PC-9 (cell line): ENCODE measurements around the gene GIPC3.

Experiments used
- EZH2 ChIP-seq: fragments of 200-600 bp; sonication (generic); IDR thresholded peaks from 2 replicates; pipeline ENCODE4 v1.8.0; 2017; ENCODE audit warnings: antibody characterized with exemption, low read depth
- TF ChIP-seq, protein P1 (sequence below): fragments of 200-600 bp; sonication (generic); conservative IDR thresholded peaks from 2 replicates; pipeline ENCODE4 v1.6.1; 2017; ENCODE audit warnings: mixed run types, antibody characterized with exemption, mild to moderate bottlenecking, moderate library complexity

DNA sequence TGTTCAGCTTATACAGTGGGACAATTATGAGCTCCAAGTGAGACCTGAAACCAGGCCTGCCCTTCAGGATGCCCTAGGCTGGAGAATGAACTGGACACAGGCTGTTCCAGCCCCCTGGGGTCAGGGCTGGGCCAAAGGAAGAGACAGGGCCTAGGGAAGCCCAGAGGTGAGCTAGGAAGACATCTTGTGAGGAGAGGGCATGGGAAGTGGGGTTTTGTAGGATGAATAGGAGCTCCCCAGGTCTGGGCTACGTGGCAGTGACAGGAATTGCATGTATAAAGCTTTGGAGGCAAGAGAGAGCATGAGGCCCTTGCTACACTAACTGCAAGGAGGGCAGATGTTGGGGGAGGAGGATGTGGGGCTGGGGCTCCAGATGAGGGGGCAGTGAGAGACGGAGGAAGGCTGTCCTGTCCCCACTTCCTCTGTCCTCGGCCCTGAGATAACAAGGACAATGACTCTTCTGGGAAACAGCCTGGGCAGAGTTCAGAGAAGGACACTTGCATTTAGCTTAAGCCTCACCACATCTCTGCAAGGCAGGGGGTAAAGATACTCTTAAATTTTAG, 22.9 kb downstream of the GIPC3 start:
- TF ChIP-seq, protein P1, sequence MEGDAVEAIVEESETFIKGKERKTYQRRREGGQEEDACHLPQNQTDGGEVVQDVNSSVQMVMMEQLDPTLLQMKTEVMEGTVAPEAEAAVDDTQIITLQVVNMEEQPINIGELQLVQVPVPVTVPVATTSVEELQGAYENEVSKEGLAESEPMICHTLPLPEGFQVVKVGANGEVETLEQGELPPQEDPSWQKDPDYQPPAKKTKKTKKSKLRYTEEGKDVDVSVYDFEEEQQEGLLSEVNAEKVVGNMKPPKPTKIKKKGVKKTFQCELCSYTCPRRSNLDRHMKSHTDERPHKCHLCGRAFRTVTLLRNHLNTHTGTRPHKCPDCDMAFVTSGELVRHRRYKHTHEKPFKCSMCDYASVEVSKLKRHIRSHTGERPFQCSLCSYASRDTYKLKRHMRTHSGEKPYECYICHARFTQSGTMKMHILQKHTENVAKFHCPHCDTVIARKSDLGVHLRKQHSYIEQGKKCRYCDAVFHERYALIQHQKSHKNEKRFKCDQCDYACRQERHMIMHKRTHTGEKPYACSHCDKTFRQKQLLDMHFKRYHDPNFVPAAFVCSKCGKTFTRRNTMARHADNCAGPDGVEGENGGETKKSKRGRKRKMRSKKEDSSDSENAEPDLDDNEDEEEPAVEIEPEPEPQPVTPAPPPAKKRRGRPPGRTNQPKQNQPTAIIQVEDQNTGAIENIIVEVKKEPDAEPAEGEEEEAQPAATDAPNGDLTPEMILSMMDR, result no peak
- TF ChIP-seq EZH2, result no peak
